Right ventricle myocardium superior (tissue), 1 donor: ENCODE measurements around the gene CYBB. TPM values are rescaled to one million over a fixed set of nuclear protein-coding genes. Genes with fewer than 3 reads are reported as not detected.

Experiments used
- ATAC-seq: fragments of 200-7000 bp; cut with Tn5 transposase; one replicate; pipeline ENCODE4 v1.9.1; 2020; ENCODE audit warnings: mild to moderate bottlenecking; ENCODE audit not compliant: poor library complexity
- DNase-seq: peaks from one replicate; pipeline ENCODE4 v3.0.0-alpha.2; 2020
- intact Hi-C: fragments of 100-400 bp; cut with DNase I; formaldehyde crosslinking; loops from one replicate; pipeline ENCODE4 v1.11.2; 2022
- total RNA-seq: library from RNA; stranded (reverse); fragmentation: NEBNext Ultra II Directional; extraction: Animal tissue kit (Norgen Biotek cat#: 25700); gene quantifications from one replicate; pipeline ENCODE4 v1.2.1, GENCODE V29; 2021
- donor health status: DM: no; HTN: yes; CAD: no; lungs with severe emphysema.

Gene CYBB
- total RNA-seq, 1 donor from 2014 or later: 28.8 TPM

GRCh38 chrX:37781814-37782213, 2.0 kb downstream of the CYBB start:
- no peak for ATAC-seq
- no peak for DNase-seq
- intact Hi-C loops: no loop called here

- DNase-seq (no peak), ATAC-seq (no peak)
- intact Hi-C loops: no loop called here
Observed at GRCh38 chrX:37782359-37782758, 2.5 kb downstream of the CYBB start.

- intact Hi-C loops: no loop called here
- ATAC-seq (no peak), DNase-seq (peak; percentile 31)
Observed at GRCh38 chrX:37783305-37783704, 3.4 kb downstream of the CYBB start.

- ATAC-seq: no peak
- intact Hi-C loops: no loop called here
- DNase-seq: no peak
Observed at GRCh38 chrX:37785569-37785968, 5.7 kb downstream of the CYBB start.

GRCh38 chrX:37786624-37787422, 7.0 kb downstream of the CYBB start:
- intact Hi-C loops: no loop called here
- DNase-seq (no peak), ATAC-seq (no peak)

- intact Hi-C loops: no loop called here
- ATAC-seq (peak; percentile 45), DNase-seq (no peak)
Observed at GRCh38 chrX:37787423-37787869, 7.6 kb downstream of the CYBB start.

- ATAC-seq (no peak), DNase-seq (no peak)
- intact Hi-C loops: no loop called here
Observed at GRCh38 chrX:37796310-37796709, 16.5 kb downstream of the CYBB start.

GRCh38 chrX:37796805-37797204, 16.9 kb downstream of the CYBB start:
- intact Hi-C loops: no loop called here
- ATAC-seq (peak; percentile 74), DNase-seq (peak; percentile 39)

GRCh38 chrX:37799936-37800335, 20.1 kb downstream of the CYBB start:
- DNase-seq: no peak
- intact Hi-C loops: no loop called here
- ATAC-seq: no peak

GRCh38 chrX:37800717-37801116, 20.9 kb downstream of the CYBB start:
- peak; percentile 48 for ATAC-seq
- no peak for DNase-seq
- intact Hi-C loops: no loop called here

- DNase-seq (no peak), ATAC-seq (peak; percentile 41)
- intact Hi-C loops: no loop called here
Observed at GRCh38 chrX:37802028-37802427, 22.2 kb downstream of the CYBB start.

GRCh38 chrX:37803057-37803456, 23.2 kb downstream of the CYBB start:
- ATAC-seq: no peak
- no peak for DNase-seq
- intact Hi-C loops: no loop called here

GRCh38 chrX:37809970-37810369, 30.1 kb downstream of the CYBB start:
- ATAC-seq (no peak), DNase-seq (no peak)
- intact Hi-C loops: no loop called here

GRCh38 chrX:37812110-37812509, 32.3 kb downstream of the CYBB start:
- ATAC-seq (peak; percentile 31), DNase-seq (no peak)
- intact Hi-C loops: no loop called here

- intact Hi-C loops: no loop called here
- ATAC-seq: no peak
- DNase-seq: no peak
Observed at GRCh38 chrX:37813570-37813969, 33.7 kb downstream of the CYBB start.

GRCh38 chrX:37815366-37815765, 35.5 kb downstream of the CYBB start:
- intact Hi-C loops: no loop called here
- ATAC-seq: no peak

GRCh38 chrX:37816766-37817165, 36.9 kb downstream of the CYBB start:
- no peak for DNase-seq
- ATAC-seq: no peak
- intact Hi-C loops: no loop called here

More at GRCh38 chrX:37815366-37815765, 35.5 kb downstream of the CYBB start:
- no peak for DNase-seq

GRCh38 chrX:37817176-37817575, 37.3 kb downstream of the CYBB start:
- ATAC-seq (no peak), DNase-seq (no peak)
- intact Hi-C loops: no loop called here

- DNase-seq: no peak
- intact Hi-C loops: no loop called here
- no peak for ATAC-seq
Observed at GRCh38 chrX:37817579-37817978, 37.7 kb downstream of the CYBB start.

GRCh38 chrX:37818031-37818430, 38.2 kb downstream of the CYBB start:
- intact Hi-C loops: no loop called here
- DNase-seq (no peak), ATAC-seq (no peak)

- DNase-seq (no peak), ATAC-seq (no peak)
- intact Hi-C loops: loop anchor here (5.0 to 10.0 kb wide), 2 partner anchors 76 to 313 kb away; no protein-coding TSS in a partner anchor
Observed at GRCh38 chrX:37820646-37821045, 40.8 kb downstream of the CYBB start.
